Heart left ventricle (tissue), 16 donors: ENCODE results near the gene WDR12. TPM values are rescaled to one million over a fixed set of nuclear protein-coding genes. Genes with fewer than 3 reads are reported as not detected.
A peak's percentile ranks its signal among the peaks of the same experiment; 100 is the strongest.
"Not testable (repeated sequence)": the region's sequence is repeated elsewhere in the genome, so short reads cannot be mapped to it uniquely, and the experiment has no call there.

Experiments used
- ATAC-seq, 4 donors: fragments of 200-7000 bp; cut with Tn5 transposase; one replicate each; pipeline ENCODE4 v1.9.1; 2020 to 2022; ENCODE audit warnings: moderate library complexity in 4 of 4, mild to moderate bottlenecking in 3 of 4, moderate number of reproducible peaks in 1 of 4
- DNase-seq, 5 donors: peaks; one replicate each; pipeline ENCODE4 v3.0.0-alpha.2; 2020
- H3K27ac ChIP-seq, 12 donors: fragments of 200-600 bp; sonication (generic) in 4 of 12; one replicate each; pipeline versions ENCODE4 v1.5.0 to v1.8.0; 2016 to 2022; ENCODE audit warnings: mild to moderate bottlenecking in 2 of 12
- H3K27me3 ChIP-seq, 9 donors: fragments of 200-600 bp; sonication (generic) in 2 of 9; one replicate each; pipeline versions ENCODE4 v1.5.1 to v1.8.0; 2016 to 2022; ENCODE audit warnings: mild to moderate bottlenecking in 3 of 9
- H3K36me3 ChIP-seq, 9 donors: fragments of 200-600 bp; sonication (generic) in 2 of 9; one replicate each; pipeline versions ENCODE4 v1.5.0 to v1.8.0; 2018 to 2022; ENCODE audit warnings: mild to moderate bottlenecking in 2 of 9
- H3K4me1 ChIP-seq, 12 donors: fragments of 200-600 bp; sonication (generic) in 4 of 12; one replicate each; pipeline versions ENCODE4 v1.5.0 to v1.8.0; 2016 to 2022; ENCODE audit warnings: mild to moderate bottlenecking in 3 of 12
- H3K4me3 ChIP-seq, 12 donors: fragments of 200-600 bp; sonication (generic) in 4 of 12; one replicate each; pipeline versions ENCODE4 v1.5.0 to v1.8.0; 2017 to 2022; ENCODE audit warnings: mild to moderate bottlenecking in 9 of 12, moderate library complexity in 4 of 12
- H3K9me3 ChIP-seq, 12 donors: fragments of 200-600 bp; sonication (generic) in 4 of 12; one replicate each; pipeline versions ENCODE4 v1.5.0 to v1.8.0; 2016 to 2022; ENCODE audit warnings: mild to moderate bottlenecking in 1 of 12
- POLR2A ChIP-seq, 2 donors: fragments of 450-650 bp; IDR thresholded peaks; one replicate each; pipeline ENCODE4 v1.6.1; 2017; ENCODE audit warnings: antibody characterized with exemption in 2 of 2, mild to moderate bottlenecking in 2 of 2, moderate library complexity in 2 of 2
- WGBS, 4 donors: extraction: QIAGEN DNeasy Blood & Tissue Kit in 2 of 4; methylation state at CpG; one replicate each; pipeline versions ENCODE4 v1.1.5 to v1.1.7; 2013 to 2018; 5-methylcytosine and 5-hydroxymethylcytosine counted together
- intact Hi-C, 10 donors: fragments of 100-400 bp; cut with DNase I; formaldehyde crosslinking; loops; one replicate each; pipeline versions ENCODE4 v1.11.1 to v1.14.2; 2022
- long read RNA-seq, 3 donors: library from polyadenylated mRNA; unstranded; transcript quantifications; one replicate each; pipeline ENCODE4 v2.0.0, GENCODE V29; 2020 to 2021
- polyA plus RNA-seq, 2 donors: library from polyadenylated mRNA; stranded (reverse); fragments of 200-250 nt; gene quantifications; one replicate each; pipeline ENCODE4 v1.2.3, GENCODE V29; 2013
- total RNA-seq, 9 donors: library from RNA; depleted of rRNA in 2 of 9; stranded (reverse); fragments of >200 nt in 2 of 9; fragmentation: NEBNext Ultra II Directional in 3 of 9; extraction: Animal tissue kit (Norgen Biotek cat#: 25700) in 3 of 9; gene quantifications; one replicate each; pipeline versions ENCODE4 v1.1.0 to v1.2.4, GENCODE V29; 2016 to 2023
- TF ChIP-seq, protein P1 (sequence below), 12 donors: fragments of 200-600 bp; sonication (generic) in 4 of 12; IDR thresholded peaks; one replicate each; pipeline versions ENCODE4 v1.5.0 to v1.8.0; 2018 to 2022; ENCODE audit warnings: antibody characterized with exemption in 12 of 12, mild to moderate bottlenecking in 5 of 12
- donor health status: ischemic (EF 13 %, LVEDD 7.1; RV severe dilation, severe dysfunction).
- donor health status: healthy with polysubstance abuse.
- donor health status: DM: no; HTN: yes; CAD: no.
- donor health status: DM: no; HTN: no; CAD: no.
- donor health status: ischemic (EF 25% LVEDD 6.9; RV normal size, moderate dysfunction).
- donor health status: ischemic (EF 25% LVEDD 5.7; RV mildly dilated, moderate dysfunction).
- donor health status: healthy.
- donor health status: DM: yes; HTN: yes; CAD: no.
- donor health status: ischemic (EF 35%, LVEDD 5.7; RV mildly dilated, moderate dysfunction).
- donor health status: nonischemic (EF 11% LVEDD 7.7; RV severe dilation, severe dysfunction).
- donor health status: DM: yes; HTN: yes; CAD: no.
- donor health status: PGD.
- donor health status: ischemic (EF 29% LVEDD 5.4; RV normal size, mild dysfunction).
- donor health status: nonischemic (EF 23%, LVEDD 6.1; RV moderate dilation, normal function).

Gene WDR12
- total RNA-seq (10 to 100 TPM; 12.9 to 56.3 (median 42.3) TPM), polyA plus RNA-seq (10 to 100 TPM; 17.3 to 23.2 TPM)
- long read RNA-seq, donor 1, full-length matches to known transcripts: 28 of 31 reads
- long read RNA-seq, donor 1, partial matches to known transcripts: 0 of 31 reads
- long read RNA-seq, donor 1, other reads (novel, unspliced or antisense): 3 of 31 reads
- long read RNA-seq, donor 2, full-length matches to known transcripts: 80 of 87 reads
- long read RNA-seq, donor 2, partial matches to known transcripts: 4 of 87 reads
- long read RNA-seq, donor 2, other reads (novel, unspliced or antisense): 3 of 87 reads
- long read RNA-seq, donor 3, full-length matches to known transcripts: 20 of 22 reads
- long read RNA-seq, donor 3, partial matches to known transcripts: 0 of 22 reads
- long read RNA-seq, donor 3, other reads (novel, unspliced or antisense): 2 of 22 reads

DNA sequence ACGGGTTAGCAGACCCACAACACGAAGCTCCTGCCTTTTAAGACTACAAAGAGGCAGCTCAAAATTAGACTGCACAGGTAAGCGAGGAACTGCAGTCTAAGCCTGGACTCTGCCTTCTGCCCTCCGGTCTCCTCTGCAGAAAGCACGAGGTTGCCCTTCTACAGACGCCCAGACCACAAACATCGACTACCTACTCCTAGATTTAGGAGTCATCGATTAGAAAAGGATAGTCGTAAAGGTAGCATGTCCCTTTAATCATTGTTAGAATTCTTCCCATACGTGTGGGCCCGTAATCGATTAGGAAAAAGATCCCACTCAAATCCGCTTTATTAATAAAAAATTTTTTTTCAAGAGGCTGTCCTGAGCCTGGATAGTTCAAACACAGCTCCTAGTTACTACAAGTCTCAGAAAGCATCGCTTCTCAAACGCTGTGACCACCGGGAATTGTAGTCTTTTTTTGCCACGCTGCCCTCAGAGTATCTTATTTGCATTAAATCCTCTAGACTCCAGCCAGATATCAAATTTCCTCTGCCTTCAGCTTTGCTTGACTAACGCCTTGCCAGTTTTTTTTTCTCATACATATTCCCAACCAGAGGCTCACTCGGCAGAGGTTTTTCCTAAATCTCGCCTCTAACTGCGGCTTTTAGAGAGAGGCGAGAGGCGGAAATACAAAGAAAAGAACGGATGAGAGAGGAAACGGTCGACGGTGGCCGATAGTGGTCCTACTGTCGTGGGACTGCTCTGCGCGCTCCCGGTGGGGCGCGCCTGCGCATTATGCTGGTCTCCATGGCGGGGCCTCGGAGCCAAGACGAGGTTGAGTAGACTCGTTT, at the start of gene WDR12, which contains the start of gene CARF:
WDR12 (minus strand) TSS at position 162 of the 830 bp plus-strand sequence. CDS start 197 bp downstream, outside the sequence.
CARF (plus strand) TSS at position 764 of the 830 bp plus-strand sequence. CDS start 29,628 bp downstream, outside the sequence.
- Histone ChIP-seq H3K4me3 (peak within 1 kb of the TSS; percentile 61 to 85 (median 70)), H3K27me3 (no peaks in the 10 kb centered on the region), H3K36me3 (peaks cover 0 to 9% (median 3%) of the 10 kb centered on the region in 9 donors), H3K4me1 (peaks cover 0 to 29% (median 17%) of the 10 kb centered on the region in 12 donors), H3K27ac (peak within 1 kb of the TSS; percentile 71 to 98 (median 86)), H3K9me3 (no peaks in the 10 kb centered on the region)
- TF ChIP-seq, protein P1, sequence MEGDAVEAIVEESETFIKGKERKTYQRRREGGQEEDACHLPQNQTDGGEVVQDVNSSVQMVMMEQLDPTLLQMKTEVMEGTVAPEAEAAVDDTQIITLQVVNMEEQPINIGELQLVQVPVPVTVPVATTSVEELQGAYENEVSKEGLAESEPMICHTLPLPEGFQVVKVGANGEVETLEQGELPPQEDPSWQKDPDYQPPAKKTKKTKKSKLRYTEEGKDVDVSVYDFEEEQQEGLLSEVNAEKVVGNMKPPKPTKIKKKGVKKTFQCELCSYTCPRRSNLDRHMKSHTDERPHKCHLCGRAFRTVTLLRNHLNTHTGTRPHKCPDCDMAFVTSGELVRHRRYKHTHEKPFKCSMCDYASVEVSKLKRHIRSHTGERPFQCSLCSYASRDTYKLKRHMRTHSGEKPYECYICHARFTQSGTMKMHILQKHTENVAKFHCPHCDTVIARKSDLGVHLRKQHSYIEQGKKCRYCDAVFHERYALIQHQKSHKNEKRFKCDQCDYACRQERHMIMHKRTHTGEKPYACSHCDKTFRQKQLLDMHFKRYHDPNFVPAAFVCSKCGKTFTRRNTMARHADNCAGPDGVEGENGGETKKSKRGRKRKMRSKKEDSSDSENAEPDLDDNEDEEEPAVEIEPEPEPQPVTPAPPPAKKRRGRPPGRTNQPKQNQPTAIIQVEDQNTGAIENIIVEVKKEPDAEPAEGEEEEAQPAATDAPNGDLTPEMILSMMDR (IDR thresholded peaks at IDR 0.05): no peak
- peak in 1 of 2 donors; percentile 55 for TF ChIP-seq POLR2A (IDR thresholded peaks at IDR 0.05)
- WGBS, 4 donors: 0% methylated on average over 37 to 39 of the region's 39 CpGs
- ATAC-seq (peak; percentile 97 to 98 (median 98)), DNase-seq (peak; percentile 94 to 96 (median 94))
- intact Hi-C loops: loop anchor here in 3 of 10 donors (5.0 to 10.0 kb wide), 6 partner anchors 39 to 326 kb away; partner anchors contain the start of genes NBEAL1 (in 2 of the 3), CYP20A1 (in 1 of the 3) and ICA1L (in 1 of the 3)

DNA sequence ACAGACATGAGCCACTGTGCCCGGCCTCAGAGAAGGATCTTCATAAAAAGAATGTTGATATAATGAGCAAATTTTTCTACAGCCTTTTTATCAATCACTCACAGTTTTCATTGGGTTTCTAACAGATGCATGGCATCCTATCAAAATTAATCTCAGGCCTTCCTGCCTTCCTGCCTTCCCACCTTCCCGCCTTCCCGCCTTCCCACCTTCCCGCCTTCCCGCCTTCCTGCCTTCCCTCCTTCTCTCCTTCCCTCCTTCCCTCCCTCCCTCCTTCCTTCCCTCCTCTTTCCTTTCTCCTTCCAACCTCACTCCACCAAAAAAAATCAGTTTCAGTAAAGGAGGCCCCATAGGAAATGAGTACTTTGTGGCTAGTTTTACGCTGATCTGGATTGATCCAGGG, 49.1 kb upstream of the WDR12 start:
- ATAC-seq (no peak), DNase-seq (no peak)
- H3K36me3 ChIP-seq: peaks cover 0 to 74% (median 22%) of the 10 kb centered on the region in 9 donors
- H3K27ac ChIP-seq: no peak overlapping the region
- no peaks in the 10 kb centered on the region for H3K9me3 ChIP-seq
- 95 to 99% (median 97%) methylated on average over 6 of the region's 6 CpGs for WGBS, 4 donors
- no peaks in the 10 kb centered on the region for H3K4me1 ChIP-seq
- intact Hi-C loops: no loop called here
- no peaks in the 10 kb centered on the region for H3K27me3 ChIP-seq
- TF ChIP-seq, protein P1 (IDR thresholded peaks at IDR 0.05): no peak
- H3K4me3 ChIP-seq: no peak overlapping the region

DNA sequence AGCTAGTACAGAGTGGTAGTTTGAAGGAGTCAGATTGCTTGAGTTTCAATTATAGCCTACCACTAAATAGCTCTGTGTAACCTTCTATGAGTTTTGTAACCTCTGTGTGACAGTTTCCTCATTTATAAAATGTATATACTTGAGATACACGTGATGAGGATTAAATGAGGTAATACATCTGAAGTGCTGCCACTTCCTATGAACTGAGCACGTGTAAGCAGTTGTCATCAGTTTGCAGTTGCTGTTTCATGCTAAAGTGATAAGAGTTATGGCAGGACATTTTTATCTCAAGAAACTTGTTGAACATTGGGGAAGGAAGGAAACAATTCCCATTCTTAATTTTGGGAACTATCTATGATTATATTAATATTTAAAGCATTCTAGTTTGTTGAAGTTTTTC, 39.1 kb upstream of the WDR12 start:
- no peaks in the 10 kb centered on the region for H3K27me3 ChIP-seq
- H3K27ac ChIP-seq: no peak overlapping the region
- ATAC-seq (no peak), DNase-seq (no peak)
- H3K4me3 ChIP-seq: no peak overlapping the region
- peaks cover 0 to 50% (median 21%) of the 10 kb centered on the region in 9 donors for H3K36me3 ChIP-seq
- peaks cover 0 to 28% (median 7%) of the 10 kb centered on the region in 12 donors for H3K9me3 ChIP-seq
- H3K4me1 ChIP-seq: peaks cover 0 to 3% (median 0%) of the 10 kb centered on the region in 12 donors
- TF ChIP-seq, protein P1 (IDR thresholded peaks at IDR 0.05): no peak
- TF ChIP-seq POLR2A (IDR thresholded peaks at IDR 0.05): no peak
- intact Hi-C loops: no loop called here
- 8 to 19% (median 9%) methylated on average over 2 of the region's 2 CpGs for WGBS, 4 donors

DNA sequence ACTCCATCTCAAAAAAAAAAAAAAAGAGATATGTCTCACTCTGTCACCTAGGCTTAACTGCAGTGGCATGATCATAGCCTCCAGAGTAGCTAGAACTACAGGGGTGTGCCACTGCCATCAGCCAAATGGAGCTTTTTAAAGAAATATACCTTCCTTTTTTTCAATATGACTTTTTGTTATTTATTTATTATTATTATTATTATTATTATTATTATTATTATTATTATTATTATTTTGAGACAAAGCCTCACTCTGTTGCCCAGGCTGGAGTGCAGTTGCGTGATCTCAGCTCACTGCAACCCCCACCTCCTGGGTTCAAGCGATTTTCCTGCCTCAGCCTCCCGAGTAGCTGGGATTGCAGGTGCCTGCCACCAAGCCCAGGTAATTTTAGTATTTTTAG, 37.9 kb upstream of the WDR12 start:
- intact Hi-C loops: not testable (repeated sequence)
- WGBS, 4 donors: 96 to 97% (median 96%) methylated on average over 3 of the region's 3 CpGs

More for the DNA sequence above, 37.9 kb upstream of the WDR12 start:
- not testable (repeated sequence) for H3K27ac ChIP-seq, H3K27me3 ChIP-seq, H3K4me1 ChIP-seq, H3K4me3 ChIP-seq, ATAC-seq, DNase-seq
- Histone ChIP-seq H3K9me3 (peaks cover 0 to 33% (median 7%) of the 10 kb centered on the region in 12 donors), H3K36me3 (peaks cover 0 to 50% (median 26%) of the 10 kb centered on the region in 9 donors)
